GM19468 (cell line): ENCODE measurements around the gene UBE2L6.
"Not testable (repeated sequence)": the region's sequence is repeated elsewhere in the genome, so short reads cannot be mapped to it uniquely, and the experiment has no call there.

Experiments used
- ATAC-seq: cut with Tn5 transposase; IDR thresholded peaks from one replicate; pipeline ENCODE4 v1.9.1; 2021; ENCODE audit warnings: mild to moderate bottlenecking, moderate library complexity, moderate number of reproducible peaks; ENCODE audit not compliant: unreplicated experiment; ENCODE audit errors: extremely low read depth

UBE2L6 gene

GRCh38 chr11:57534449-57534848 lies 33.0 kb downstream of the UBE2L6 start:
- not testable (repeated sequence) for ATAC-seq

DNA sequence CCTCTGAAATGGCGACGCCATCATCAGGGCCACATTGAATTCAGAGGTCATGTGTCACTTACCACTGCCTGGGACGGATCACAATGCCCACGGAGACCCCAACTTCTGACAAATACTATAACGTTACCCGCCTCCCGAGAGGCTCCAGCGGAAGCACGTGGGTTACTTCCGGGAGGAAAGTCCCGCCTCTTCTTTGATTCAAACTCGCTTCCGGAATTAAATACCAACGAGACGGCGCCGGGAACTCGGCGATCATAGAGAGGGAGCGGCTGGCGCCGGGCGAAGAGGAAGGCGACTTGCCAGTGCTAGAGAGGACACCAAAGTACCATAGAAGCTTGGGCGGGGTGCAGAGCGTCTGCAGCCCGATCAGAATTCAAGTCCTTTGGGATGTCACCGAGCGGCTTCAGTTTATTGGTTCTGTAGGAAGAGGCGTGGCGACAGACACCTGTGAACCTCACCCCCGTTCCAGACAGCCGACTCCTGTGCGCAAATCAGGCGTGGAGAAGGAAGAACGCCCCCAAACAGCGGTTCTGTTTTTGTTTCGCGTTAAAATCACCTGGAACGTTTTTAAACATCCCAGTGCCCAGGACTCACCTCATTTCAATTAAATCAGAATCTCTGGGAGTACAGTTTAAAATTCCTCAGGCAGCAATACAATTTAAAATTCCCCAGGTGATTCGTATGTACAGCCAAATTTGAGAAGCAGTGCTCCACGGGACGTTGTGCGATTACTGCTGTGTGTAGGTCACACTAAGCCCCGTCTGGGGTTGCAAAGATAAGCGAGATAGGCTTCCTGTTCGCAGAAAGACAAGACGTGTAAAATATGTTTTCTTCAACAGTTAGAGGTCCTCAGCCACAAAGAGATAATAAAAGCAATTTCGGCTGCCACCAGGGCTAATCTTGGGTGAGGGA lies 36.6 kb downstream of the UBE2L6 start, which contains the start of gene TIMM10:
Gene TIMM10, minus strand, starts transcription at position 159 of the 912 bp plus-strand sequence. CDS start 565 bp downstream, outside the sequence.
- peak; percentile 99 for ATAC-seq

DNA sequence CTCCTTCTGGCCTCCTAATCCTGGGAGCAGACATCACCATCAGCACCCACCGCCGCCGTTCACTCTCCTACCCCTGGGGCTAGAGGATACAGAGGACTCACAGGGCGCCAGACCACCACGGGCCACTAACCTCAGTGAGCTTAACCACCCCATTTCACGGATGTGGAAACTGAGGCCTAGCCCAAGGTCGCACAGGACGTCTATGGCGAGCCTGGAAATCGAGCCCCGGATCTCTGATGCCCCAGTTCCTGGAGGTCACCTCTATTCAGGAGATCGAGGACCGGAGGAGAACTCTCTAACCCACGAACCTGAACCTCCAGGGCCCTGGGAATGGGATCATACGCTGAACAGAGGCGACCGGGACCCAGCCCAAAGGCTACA lies 37.3 kb downstream of the UBE2L6 start:
- no peak for ATAC-seq

DNA sequence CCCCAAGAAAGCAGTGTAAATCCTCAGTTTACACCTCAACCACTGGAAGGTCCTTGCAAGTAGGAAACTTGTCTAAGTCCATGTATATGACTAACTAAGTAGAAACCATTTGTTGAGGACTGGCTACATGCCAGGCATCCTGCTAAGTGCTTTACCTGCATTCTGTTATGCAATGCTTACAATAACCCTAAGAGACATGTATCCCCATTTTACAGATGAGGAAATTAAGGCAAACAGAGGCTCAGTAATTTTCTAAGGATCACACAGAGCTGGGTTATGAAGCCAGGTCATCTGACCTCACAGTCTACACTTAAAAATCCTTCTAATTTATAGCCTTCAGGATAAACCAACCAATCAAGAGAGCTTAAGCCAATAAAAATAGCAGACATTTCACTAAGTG lies 38.5 kb downstream of the UBE2L6 start:
- ATAC-seq, result no peak

GRCh38 chr11:57527056-57527631 lies 40.3 kb downstream of the UBE2L6 start:
- ATAC-seq, result no peak

DNA sequence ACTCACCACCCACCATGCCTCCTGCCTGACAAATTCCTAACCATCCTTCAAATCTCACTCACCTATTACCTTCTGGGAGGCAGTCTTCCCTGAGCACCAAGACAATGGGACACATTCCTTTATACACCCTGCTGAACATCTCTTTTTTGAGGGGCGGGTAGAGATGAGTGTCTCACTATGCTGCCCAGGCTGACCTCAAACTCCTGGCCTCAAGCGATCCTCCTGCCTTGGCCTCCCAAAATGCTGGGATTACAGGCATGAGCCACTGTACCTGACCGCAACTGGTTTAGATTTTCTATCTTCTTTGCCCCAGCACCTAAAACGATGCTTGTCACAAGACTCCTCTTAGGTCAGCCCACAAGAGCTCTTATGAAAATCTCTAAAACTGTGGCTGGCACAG lies 44.1 kb downstream of the UBE2L6 start:
- ATAC-seq, result no peak

DNA sequence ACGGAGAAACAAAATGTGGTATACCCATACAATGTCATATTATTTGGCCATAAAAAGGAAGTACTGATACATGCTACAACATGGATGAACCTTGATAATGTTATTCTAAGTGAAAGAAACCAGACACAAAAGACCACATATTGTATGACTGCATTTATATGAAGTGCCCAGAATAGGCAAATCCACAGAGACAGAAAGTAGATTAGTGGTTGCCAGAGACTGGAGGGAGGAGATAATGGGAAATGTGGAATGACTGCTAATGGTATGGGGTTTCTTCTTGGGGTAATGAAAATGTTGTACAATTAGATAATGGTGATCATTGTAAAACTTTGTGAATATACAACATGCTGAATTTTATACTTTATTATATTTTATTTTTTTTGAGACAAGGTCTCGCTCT lies 46.4 kb downstream of the UBE2L6 start:
- ATAC-seq, result no peak

DNA sequence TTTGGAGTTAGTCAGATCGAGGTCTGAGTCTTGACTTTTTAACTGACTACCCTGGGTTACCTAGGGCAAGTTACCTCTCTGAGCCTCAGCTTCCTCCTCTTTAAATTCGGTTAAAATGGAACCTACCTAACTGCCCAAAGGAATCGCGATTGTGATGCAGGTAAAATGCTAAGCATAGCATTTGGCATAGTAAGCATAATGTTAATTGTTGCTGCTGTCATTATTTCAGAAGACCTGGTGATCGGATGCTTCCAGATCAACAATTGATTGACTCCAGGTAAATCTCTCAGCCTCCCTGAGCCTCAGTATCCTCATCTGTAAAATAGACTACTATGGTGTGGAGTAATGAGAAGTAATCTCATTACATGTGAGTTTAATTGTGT lies 51.4 kb downstream of the UBE2L6 start:
- ATAC-seq, result no peak

GRCh38 chr11:57515332-57516060 lies 52.0 kb downstream of the UBE2L6 start, which contains the start of gene SLC43A1:
SLC43A1 (minus strand) TSS chr11:57515702; CDS start chr11:57514111, 1,591 bp downstream.
- no peak for ATAC-seq

DNA sequence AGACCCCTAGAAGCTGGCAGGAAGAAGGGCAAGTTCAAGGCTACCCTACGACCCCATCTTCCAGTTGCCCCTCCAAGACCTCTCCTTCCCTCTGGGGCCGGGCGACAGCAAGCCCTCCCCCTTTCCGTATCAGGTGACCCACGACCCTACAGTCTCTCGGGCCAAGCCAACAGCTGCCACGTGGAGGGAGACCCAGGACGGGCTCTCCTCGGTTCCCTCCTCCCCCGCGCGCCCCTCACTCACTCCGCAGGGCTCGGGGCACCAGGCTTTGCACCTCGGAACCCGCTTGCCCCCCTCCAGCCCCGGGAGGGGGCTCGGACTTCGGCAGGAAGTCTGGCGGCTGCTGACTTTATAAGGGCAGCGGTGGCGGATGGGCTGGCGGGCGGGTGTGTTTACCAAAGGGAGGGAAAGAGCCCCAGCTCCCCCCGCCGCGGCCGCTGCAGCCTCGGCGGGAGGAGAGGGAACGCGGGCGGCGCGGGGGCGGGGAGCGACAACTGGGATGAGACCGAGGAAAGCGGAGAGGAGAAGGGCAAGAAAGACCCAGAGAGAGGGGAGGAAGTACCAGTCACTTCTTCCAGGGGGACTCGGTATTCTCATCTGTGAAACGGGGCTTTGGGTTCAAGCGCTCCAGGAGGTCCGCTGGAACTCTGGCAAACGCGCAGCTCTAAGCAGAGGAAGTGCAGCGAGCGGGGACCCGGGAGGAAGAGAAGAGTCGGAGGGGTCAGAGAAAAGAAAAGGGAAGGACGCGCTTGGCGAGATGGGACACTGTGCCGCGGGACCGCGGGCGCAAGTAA lies 52.7 kb downstream of the UBE2L6 start:
- ATAC-seq, result no peak

GRCh38 chr11:57513911-57514537 lies 53.4 kb downstream of the UBE2L6 start:
- ATAC-seq, result peak; percentile 63

DNA sequence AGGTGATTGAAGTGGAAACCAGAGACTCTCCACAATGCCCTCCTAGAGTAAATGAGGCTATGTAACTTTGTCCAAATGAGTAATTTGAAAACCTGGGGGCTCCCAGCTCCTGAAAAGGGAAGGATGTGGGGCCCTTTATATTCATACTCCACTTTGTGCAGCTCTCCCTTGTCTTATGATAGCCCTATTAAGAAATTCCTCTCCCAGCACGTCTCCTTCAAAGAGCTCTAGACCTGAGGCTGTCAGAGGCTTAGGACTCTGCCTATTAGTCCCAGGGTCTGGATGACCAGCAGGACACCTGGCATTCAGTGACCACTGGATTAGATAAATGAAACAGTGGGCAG lies 54.0 kb downstream of the UBE2L6 start:
- ATAC-seq, result no peak

- ATAC-seq, result no peak
These were observed 54.6 kb downstream of the UBE2L6 start for GRCh38 chr11:57512646-57513451.

DNA sequence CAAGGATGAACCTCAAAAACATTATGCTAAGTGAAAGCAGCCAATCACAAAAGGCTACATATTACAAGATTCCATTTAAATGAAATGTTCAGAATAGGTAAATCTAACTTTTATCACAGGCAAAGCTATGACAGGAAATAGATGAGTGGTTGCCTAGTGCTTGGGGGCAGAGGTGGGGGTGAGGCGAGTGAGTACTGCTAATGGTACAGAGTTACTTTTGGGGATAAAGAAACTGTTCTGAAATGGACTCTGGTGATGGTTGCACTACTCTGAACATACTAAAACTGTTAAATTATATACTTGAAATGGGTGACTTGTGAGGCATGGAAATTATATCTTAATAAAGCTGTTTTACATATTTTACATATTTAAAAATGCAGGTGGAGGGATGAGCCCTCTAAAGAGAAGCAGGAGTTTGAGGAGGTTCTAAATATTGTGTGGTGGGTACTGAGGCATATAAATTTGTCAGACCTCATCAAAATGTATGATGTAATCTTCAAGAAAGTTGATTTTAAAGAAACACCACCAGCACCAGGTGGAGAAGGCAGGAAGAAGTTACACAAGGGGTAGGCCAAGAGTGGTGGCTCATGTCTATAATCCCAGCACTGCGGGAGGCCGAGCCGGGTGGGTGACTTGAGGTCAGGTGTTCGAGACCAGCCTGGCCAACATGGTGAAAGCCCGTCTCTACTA lies 55.6 kb downstream of the UBE2L6 start:
- ATAC-seq, result no peak

DNA sequence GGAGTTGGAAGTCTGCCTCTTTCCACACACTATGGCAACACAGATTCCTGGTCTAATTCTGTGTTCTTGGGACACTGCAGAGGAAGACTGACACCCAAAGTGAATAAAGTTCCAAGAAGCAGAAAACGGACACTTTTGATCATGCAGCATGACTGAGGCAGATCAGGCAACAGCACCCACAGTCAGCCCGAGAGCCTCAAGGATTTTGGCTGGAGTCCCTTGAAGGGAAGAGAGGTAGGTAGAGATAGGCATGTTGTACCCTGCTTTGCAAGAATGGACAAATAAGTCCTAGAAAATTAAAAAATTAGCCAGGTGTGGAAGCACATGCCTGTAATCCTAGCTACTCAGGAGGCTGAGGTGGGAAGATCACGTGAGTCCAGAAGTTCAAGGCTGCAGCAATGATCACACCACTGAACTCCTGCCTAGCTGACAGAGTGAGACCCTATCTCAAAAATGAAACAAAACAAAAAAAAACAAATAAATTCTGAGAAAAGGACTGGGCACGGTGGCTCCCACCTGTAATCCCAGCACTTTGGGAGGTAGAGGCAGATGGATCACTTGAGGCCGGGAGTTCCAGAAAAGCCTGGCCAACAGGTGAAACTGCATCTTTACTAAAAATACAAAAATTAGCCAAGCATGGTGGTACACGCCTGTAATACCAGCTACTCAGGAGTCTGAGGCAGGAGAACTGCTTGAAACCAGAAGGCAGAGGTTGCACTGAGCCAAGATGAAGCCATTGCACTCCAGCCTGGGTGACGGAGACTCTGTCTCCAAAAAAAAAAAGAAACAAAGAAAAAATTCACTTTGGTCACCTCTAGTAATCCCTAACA lies 58.9 kb downstream of the UBE2L6 start:
- ATAC-seq, result no peak

- ATAC-seq, result no peak
These were observed 61.0 kb downstream of the UBE2L6 start for GRCh38 chr11:57506522-57506921.

- ATAC-seq, result no peak
These were observed 63.0 kb downstream of the UBE2L6 start for GRCh38 chr11:57504511-57504910.

DNA sequence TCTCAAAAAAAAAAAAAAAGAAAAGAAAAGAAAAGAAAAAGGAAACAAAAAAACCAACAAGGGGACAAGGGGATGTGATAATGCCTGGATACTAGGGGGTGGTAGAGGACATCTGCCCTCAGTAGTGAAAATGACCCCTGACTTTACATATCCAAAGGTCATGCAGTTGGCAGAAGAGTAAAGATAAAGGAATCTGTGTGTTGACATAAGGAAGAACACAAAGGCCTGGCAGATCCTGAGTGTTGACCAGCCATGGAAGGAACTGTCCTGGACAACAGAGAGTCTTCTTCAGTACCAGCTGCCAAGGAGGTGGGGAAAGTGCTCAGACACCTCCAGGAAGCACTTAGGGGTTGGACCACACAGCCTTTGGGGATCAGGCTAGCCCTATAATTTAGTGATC lies 64.6 kb downstream of the UBE2L6 start:
- no peak for ATAC-seq
